K562 (cell line): ENCODE results near the gene GMEB2. TPM values are rescaled to one million over a fixed set of nuclear protein-coding genes. Genes with fewer than 3 reads are reported as not detected.

Experiments used
- ATAC-seq: fragments of 200-7000 bp; cut with Tn5 transposase; 3 replicates; pipeline ENCODE4 v1.9.1; 2020; ENCODE audit warnings: moderate library complexity
- BruUV-seq: library from RNA; stranded (reverse); fragments of 400-500 nt; replicated peaks from 2 replicates; lab custom pipeline; 2021; lab: Mats Ljungman, UMichigan
- CTCF ChIA-PET: fragments of 300-600 bp; formaldehyde crosslinking; extraction: SDS; loops from one replicate; lab custom pipeline; 2021; ENCODE audit warnings: low intra/inter-chr PET ratio; lab: Yijun Ruan, JAX
- POLR2A ChIA-PET: fragments of 300-600, 350-650 bp; sonication (Branson Sonifier 250); formaldehyde crosslinking; extraction: SDS; loops from one replicate; lab custom pipeline; 2021; ENCODE audit warnings: antibody characterized with exemption, inconsistent platforms; lab: Yijun Ruan, JAX
- DNase-seq, 4 experiments: peaks; one replicate each; pipeline versions ENCODE4 v3.0.0 to v3.0.0-alpha.2; 2011 to 2018; ENCODE audit warnings: low spot score in 3 of 4, mixed read lengths in 3 of 4; ENCODE audit errors: extremely low read depth in 1 of 4
- FAIRE-seq: peaks from 2 replicates; lab custom pipeline; 2011; peaks lifted over from hg19 to GRCh38; lab: Jason Lieb, UNC
- H2AFZ ChIP-seq: 2 replicates; pipeline ENCODE4 v1.6.0; 2011; ENCODE audit warnings: low read depth, low read length, control low read depth, inconsistent platforms
- H3K27ac ChIP-seq: fragments of 200-600 bp; 3 replicates; pipeline ENCODE4 v1.8.0; 2011; ENCODE audit warnings: low read depth, mild to moderate bottlenecking, control low read depth, inconsistent platforms, low read length, moderate library complexity, mixed read lengths; ENCODE audit errors: extremely low read depth
- H3K27me3 ChIP-seq, 2 experiments: fragments of 300-600 bp in 1 of 2; 2 replicates in 1 of 2; 3 replicates in 1 of 2; pipeline versions ENCODE4 v1.6.0 to v1.8.0; 2011; ENCODE audit warnings: inconsistent platforms in 2 of 2, low read length in 2 of 2, mild to moderate bottlenecking in 1 of 2, mixed read lengths in 1 of 2, moderate library complexity in 1 of 2; ENCODE audit not compliant: control insufficient read depth in 2 of 2, insufficient read depth in 2 of 2
- H3K36me3 ChIP-seq: fragments of 300-600 bp; 3 replicates; pipeline ENCODE4 v1.8.0; 2011; ENCODE audit warnings: mild to moderate bottlenecking, low read length, inconsistent platforms; ENCODE audit not compliant: control insufficient read depth, insufficient read depth
- H3K4me1 ChIP-seq, 2 experiments: fragments of 200-600 bp in 1 of 2; replicated peaks in 1 of 2; 2 replicates in 1 of 2; 3 replicates in 1 of 2; pipeline versions ENCODE4 v1.5.1 to v1.8.0; 2011; ENCODE audit warnings: inconsistent platforms in 2 of 2, low read length in 2 of 2, mild to moderate bottlenecking in 1 of 2, mixed read lengths in 1 of 2, moderate library complexity in 1 of 2; ENCODE audit not compliant: control insufficient read depth in 2 of 2, insufficient read depth in 2 of 2
- H3K4me2 ChIP-seq: 2 replicates; pipeline ENCODE4 v1.6.1; 2011; ENCODE audit warnings: low read length, control low read depth, inconsistent platforms, mixed read lengths; ENCODE audit not compliant: insufficient read depth
- H3K4me3 ChIP-seq: fragments of 200-600 bp; sonication (generic), shearing (Covaris generic); 2 replicates; pipeline ENCODE4 v1.5.1; 2016; ENCODE audit warnings: control low read depth, inconsistent platforms
- H3K79me2 ChIP-seq: fragments of 200-600 bp; 3 replicates; pipeline ENCODE4 v1.8.0; 2011; ENCODE audit warnings: low read length, inconsistent platforms; ENCODE audit not compliant: control insufficient read depth, insufficient read depth
- H3K9ac ChIP-seq, 2 experiments: 2 replicates each; pipeline versions ENCODE4 v1.6.0 to v1.6.1; 2011; ENCODE audit warnings: low read depth in 2 of 2, low read length in 2 of 2, control low read depth in 1 of 2, inconsistent platforms in 1 of 2, mild to moderate bottlenecking in 1 of 2, mixed read lengths in 1 of 2; ENCODE audit not compliant: insufficient read depth in 1 of 2
- H3K9me1 ChIP-seq: one replicate; pipeline ENCODE4 v1.6.0; 2011; ENCODE audit warnings: inconsistent platforms, mild to moderate bottlenecking, low read length, moderate library complexity; ENCODE audit not compliant: control insufficient read depth, insufficient read depth
- H3K9me3 ChIP-seq: replicated peaks from 2 replicates; pipeline ENCODE4 v1.5.1; 2011; ENCODE audit warnings: low read depth, low read length, inconsistent platforms; ENCODE audit not compliant: control insufficient read depth, insufficient read depth
- H4K20me1 ChIP-seq: replicated peaks from 2 replicates; pipeline ENCODE4 v1.6.1; 2011; ENCODE audit warnings: low read length, inconsistent platforms, mixed read lengths; ENCODE audit not compliant: control insufficient read depth, insufficient read depth
- DIDO1 ChIP-seq: fragments of 450-650 bp; IDR thresholded peaks from 2 replicates; pipeline ENCODE4 v1.6.1; 2016; ENCODE audit warnings: low read depth, missing biosample characterization, missing genetic modification characterization
- NFIC ChIP-seq: fragments of 450-650 bp; IDR thresholded peaks from 2 replicates; pipeline ENCODE4 v1.6.1; 2017; ENCODE audit warnings: mild to moderate bottlenecking, inconsistent platforms
- POLR2G ChIP-seq: fragments of 200-400 bp; formaldehyde crosslinking; IDR thresholded peaks from 2 replicates; pipeline ENCODE4 v1.6.1; 2017; ENCODE audit warnings: low read depth, mild to moderate bottlenecking, antibody characterized with exemption, low read length, moderate library complexity
- ZC3H4 ChIP-seq: sonication (generic); formaldehyde crosslinking; IDR thresholded peaks from 2 replicates; pipeline ENCODE4 v1.9.0; 2021; ENCODE audit warnings: missing genetic modification reagents, borderline replicate concordance
- ZFPM2 ChIP-seq: fragments of 250-450 bp; sonication (Bioruptor Pico); IDR thresholded peaks from 2 replicates; pipeline ENCODE4 v1.5.1; 2022; ENCODE audit warnings: mild to moderate bottlenecking
- ZKSCAN1 ChIP-seq: fragments of 150-350 bp; IDR thresholded peaks from 2 replicates; pipeline ENCODE4 v1.6.1; 2016; ENCODE audit warnings: low read depth, low read length
- ZNF354B ChIP-seq: fragments of 250-450 bp; sonication (Bioruptor Pico); IDR thresholded peaks from 2 replicates; pipeline ENCODE4 v1.4.0; 2020
- ZNF668 ChIP-seq: fragments of 250-450 bp; sonication (Bioruptor Pico); IDR thresholded peaks from 2 replicates; pipeline ENCODE4 v1.8.0; 2022; ENCODE audit warnings: mild to moderate bottlenecking, inconsistent platforms
- WGBS: fragments of 100-300 bp; shearing (Covaris generic); methylation state at CpG from one replicate; pipeline ENCODE4 v1.1.6; 2016; ENCODE audit warnings: low coverage, mixed read lengths; ENCODE audit not compliant: insufficient coverage; ENCODE audit errors: missing lambda C conversion rate; 5-methylcytosine and 5-hydroxymethylcytosine counted together
- in situ Hi-C: fragments of 300-500 bp; cut with MboI; formaldehyde crosslinking; loops from 4 replicates; pipeline ENCODE4 v1.15.0; 2018; ENCODE audit warnings: inconsistent platforms, mixed read lengths
- intact Hi-C: fragments of 100-400 bp; cut with micrococcal nuclease; formaldehyde crosslinking; loops from 2 replicates; pipeline ENCODE4 v1.14.2; 2022
- polyA plus RNA-seq, 8 experiments: library from polyadenylated mRNA; depleted of rRNA in 4 of 8; stranded (reverse) in 5 of 8; unstranded in 3 of 8; fragments of >200 nt; fragmentation: Nextera tagmentation in 2 of 8; fragmentation: Illumina TruSeq in 1 of 8; extraction: Ambion mirVana in 2 of 8; extraction: Trizol in 1 of 8; gene quantifications; 2 replicates each; pipeline versions ENCODE4 v1.2.1 to v1.2.3, GENCODE V29; 2011 to 2014; ENCODE audit warnings: inconsistent platforms in 1 of 8, missing spikeins in 1 of 8
- total RNA-seq, 7 experiments: library from RNA; depleted of rRNA in 6 of 7; stranded (reverse); fragments of >200 nt in 6 of 7; fragmentation: Illumina TruSeq in 2 of 7; extraction: Trizol in 2 of 7; gene quantifications; 2 replicates each; pipeline versions ENCODE4 v1.2.1 to v1.2.3, GENCODE V29; 2011 to 2021; ENCODE audit warnings: low replicate concordance in 1 of 7
- TF ChIP-seq, protein P1 (sequence below): fragments of 450-650 bp; IDR thresholded peaks from 2 replicates; pipeline ENCODE4 v1.6.1; 2017; ENCODE audit warnings: mild to moderate bottlenecking, moderate library complexity

The GMEB2 gene
- total and polyA plus RNA-seq, 9 of the 15 experiments (the other 6 are each of a cell fraction or from before 2014, with no cell fraction given) = 0.03 to 13.9 (median 6.3) TPM

DNA sequence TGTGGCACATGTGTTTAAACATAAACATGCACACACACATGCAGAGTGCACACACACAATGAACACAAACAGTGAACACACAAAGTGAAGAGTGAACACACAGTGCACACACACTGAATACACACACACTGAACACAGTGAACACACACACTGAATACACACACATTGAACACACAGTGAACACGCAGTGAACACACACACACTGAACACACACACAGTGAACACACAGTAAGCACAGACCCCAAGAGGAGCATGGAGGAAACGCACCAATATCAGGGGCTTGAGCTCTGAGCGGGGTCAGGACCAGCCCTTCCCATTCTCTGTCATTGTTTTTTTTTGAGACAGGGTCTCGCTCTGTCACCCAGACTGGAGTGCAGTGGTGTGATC, 35.8 kb downstream of the GMEB2 start (continued):
- no peak for TF ChIP-seq ZFPM2 (CRISPR knock-in tag)

DNA sequence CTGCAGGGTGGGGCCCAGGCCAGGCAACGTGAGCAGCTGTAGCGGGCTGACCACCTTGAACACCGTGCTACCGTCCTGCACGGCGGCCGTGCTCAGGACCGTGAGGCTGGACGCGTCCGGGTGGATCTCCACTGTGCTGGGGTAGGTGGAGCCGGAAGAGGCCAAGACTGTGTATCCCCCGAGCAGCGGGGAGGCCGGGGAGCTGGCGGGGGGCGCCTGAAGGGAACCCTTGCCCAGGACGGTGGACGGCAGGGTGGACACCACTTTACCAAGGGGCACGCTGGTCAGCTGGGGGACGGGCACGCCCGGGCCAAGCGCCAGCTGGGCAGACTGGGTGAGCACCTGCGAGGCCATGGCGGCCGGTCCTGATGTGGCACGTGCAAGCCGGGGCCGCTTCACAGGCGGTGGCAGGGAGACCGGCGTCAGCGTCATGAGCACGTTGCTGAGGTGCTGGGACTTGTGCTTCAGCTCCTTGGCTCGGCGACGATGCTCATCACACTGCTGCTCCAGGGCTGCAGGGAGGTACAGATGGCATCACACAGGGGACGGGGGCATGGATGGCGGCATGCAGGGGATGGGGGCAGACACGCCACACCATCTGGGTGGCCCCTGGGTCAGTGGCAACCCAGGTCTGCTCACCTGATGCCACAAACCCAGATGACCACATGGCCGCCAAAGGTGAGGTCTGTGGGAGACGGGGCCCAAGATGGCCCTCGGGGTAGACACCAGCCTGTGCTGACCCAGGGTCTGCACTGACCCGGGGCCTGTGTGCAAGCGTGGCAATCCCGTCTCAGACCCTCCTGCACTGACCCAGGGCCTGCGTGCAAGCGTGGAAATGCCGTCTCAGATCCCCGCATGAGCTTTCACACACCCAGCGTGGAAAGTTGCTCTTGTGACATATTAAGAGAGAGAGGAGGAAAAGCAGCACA, 36.4 kb downstream of the GMEB2 start:
- no TSS peak for BruUV-seq
- Histone ChIP-seq H3K4me2 (no peak overlapping the region), H3K36me3 (peaks cover 41% of the 10 kb centered on the region; the same call in 2 of the 3 replicates), H3K9me1 (no peaks in the 10 kb centered on the region), H3K27me3 (peaks cover 0 to 8% of the 10 kb centered on the region in 2 experiments; a peak in 1 of 5 replicates), H2AFZ (no peak overlapping the region), H3K9me3 (no peaks in the 10 kb centered on the region), H3K27ac (no peak overlapping the region)
- in situ Hi-C loops = no loop called here
- whole genome bisulfite sequencing = 89% methylated on average over 37 of the region's 52 CpGs
- TF ChIP-seq, protein P1, sequence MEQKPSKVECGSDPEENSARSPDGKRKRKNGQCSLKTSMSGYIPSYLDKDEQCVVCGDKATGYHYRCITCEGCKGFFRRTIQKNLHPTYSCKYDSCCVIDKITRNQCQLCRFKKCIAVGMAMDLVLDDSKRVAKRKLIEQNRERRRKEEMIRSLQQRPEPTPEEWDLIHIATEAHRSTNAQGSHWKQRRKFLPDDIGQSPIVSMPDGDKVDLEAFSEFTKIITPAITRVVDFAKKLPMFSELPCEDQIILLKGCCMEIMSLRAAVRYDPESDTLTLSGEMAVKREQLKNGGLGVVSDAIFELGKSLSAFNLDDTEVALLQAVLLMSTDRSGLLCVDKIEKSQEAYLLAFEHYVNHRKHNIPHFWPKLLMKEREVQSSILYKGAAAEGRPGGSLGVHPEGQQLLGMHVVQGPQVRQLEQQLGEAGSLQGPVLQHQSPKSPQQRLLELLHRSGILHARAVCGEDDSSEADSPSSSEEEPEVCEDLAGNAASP = no peak
- no peak for TF ChIP-seq ZNF354B (CRISPR knock-in tag)
- TF ChIP-seq ZC3H4 (CRISPR knock-in tag) = no peak
- TF ChIP-seq DIDO1 (tag) = no peak
- no peak for TF ChIP-seq ZKSCAN1
- TF ChIP-seq NFIC = no peak
- no peak for TF ChIP-seq ZNF668
- 0 out of 2 replicates have a peak, but pooled peaks have one; percentile 21 for TF ChIP-seq POLR2G
- TF ChIP-seq, all 486 proteins: peak for 1
- CTCF ChIA-PET = no interaction called here
- ATAC-seq (no peak), DNase-seq (no peak), FAIRE-seq (no peak)
- POLR2A ChIA-PET = no interaction called here
- H4K20me1 ChIP-seq = no peaks in the 10 kb centered on the region
- intact Hi-C loops = no loop called here
- H3K4me3 ChIP-seq = no peak overlapping the region
- H3K4me1 ChIP-seq = peaks cover 0 to 23% of the 10 kb centered on the region in 2 experiments; a peak in 2 of 5 replicates
- no peaks in the 10 kb centered on the region for H3K79me2 ChIP-seq
- H3K9ac ChIP-seq = no peak overlapping the region
